HepG2 (cell line): ENCODE data around the gene SEPTIN10. TPM values are rescaled to one million over a fixed set of nuclear protein-coding genes. Genes with fewer than 3 reads are reported as not detected.

Experiments used
- ARNT2 ChIP-seq: sonication (generic); formaldehyde crosslinking; IDR thresholded peaks from 2 replicates; pipeline ENCODE4 v1.8.0; 2022; ENCODE audit warnings: mild to moderate bottlenecking, low read depth, missing genetic modification reagents, moderate library complexity
- ATRX ChIP-seq: sonication (generic); formaldehyde crosslinking; IDR thresholded peaks from 2 replicates; pipeline ENCODE4 v1.4.0; 2020; ENCODE audit warnings: missing genetic modification reagents, borderline replicate concordance
- BCL3 ChIP-seq: sonication (generic); formaldehyde crosslinking; IDR thresholded peaks from 2 replicates; pipeline ENCODE4 v1.5.1; 2020; ENCODE audit warnings: mild to moderate bottlenecking, missing genetic modification reagents, moderate library complexity
- HBP1 ChIP-seq: IDR thresholded peaks from 2 replicates; pipeline ENCODE4 v1.6.1; 2016; ENCODE audit warnings: low read depth, control low read depth
- KDM3A ChIP-seq: IDR thresholded peaks from 2 replicates; pipeline ENCODE4 v1.6.1; 2018; ENCODE audit warnings: low read depth, missing compliant biosample characterization
- MAFK ChIP-seq, 2 experiments: IDR thresholded peaks in 1 of 2; conservative IDR thresholded peaks in 1 of 2; 2 replicates each; pipeline ENCODE4 v1.6.1; 2011; ENCODE audit warnings: improper control_type of control experiment in 2 of 2, low read length in 2 of 2
- MZF1 ChIP-seq: sonication (generic); formaldehyde crosslinking; IDR thresholded peaks from 2 replicates; pipeline ENCODE4 v1.8.1; 2023; ENCODE audit warnings: mild to moderate bottlenecking, missing genetic modification reagents, borderline replicate concordance
- POGZ ChIP-seq: sonication (generic); formaldehyde crosslinking; IDR thresholded peaks from 2 replicates; pipeline ENCODE4 v1.4.0; 2020; ENCODE audit warnings: mild to moderate bottlenecking, missing genetic modification reagents
- STAT6 ChIP-seq: sonication (generic); formaldehyde crosslinking; IDR thresholded peaks from 2 replicates; pipeline ENCODE4 v1.4.0; 2020; ENCODE audit warnings: missing genetic modification reagents, mild to moderate bottlenecking, borderline replicate concordance
- TEAD3 ChIP-seq: optimal IDR thresholded peaks from 2 replicates; pipeline ENCODE3; 2016; ENCODE audit warnings: borderline replicate concordance
- TFAP4 ChIP-seq: sonication (generic); IDR thresholded peaks from 2 replicates; pipeline ENCODE4 v1.6.1; 2016; ENCODE audit warnings: low read depth, borderline replicate concordance
- THAP8 ChIP-seq: sonication (generic); formaldehyde crosslinking; IDR thresholded peaks from 2 replicates; pipeline ENCODE4 v1.5.1; 2020; ENCODE audit warnings: missing genetic modification reagents, mild to moderate bottlenecking, borderline replicate concordance
- ZBTB20 ChIP-seq: sonication (generic); formaldehyde crosslinking; IDR thresholded peaks from 2 replicates; pipeline ENCODE4 v1.8.1; 2023; ENCODE audit warnings: missing genetic modification reagents, low read depth, mild to moderate bottlenecking, borderline replicate concordance
- ZBTB43 ChIP-seq: sonication (generic); formaldehyde crosslinking; conservative IDR thresholded peaks from 2 replicates; pipeline ENCODE4 v1.4.0; 2020; ENCODE audit warnings: missing genetic modification reagents
- ZNF256 ChIP-seq: sonication (generic); formaldehyde crosslinking; conservative IDR thresholded peaks from 2 replicates; pipeline ENCODE4 v1.4.0; 2020; ENCODE audit warnings: missing genetic modification reagents
- ZNF33A ChIP-seq: sonication (generic); formaldehyde crosslinking; IDR thresholded peaks from 2 replicates; pipeline ENCODE4 v1.5.1; 2020; ENCODE audit warnings: missing genetic modification reagents, mild to moderate bottlenecking, moderate library complexity, borderline replicate concordance
- ZNF598 ChIP-seq: sonication (generic); formaldehyde crosslinking; IDR thresholded peaks from 2 replicates; pipeline ENCODE4 v1.5.1; 2020; ENCODE audit warnings: mild to moderate bottlenecking, missing genetic modification reagents, borderline replicate concordance
- ZNF839 ChIP-seq: sonication (generic); formaldehyde crosslinking; IDR thresholded peaks from 2 replicates; pipeline ENCODE4 v1.4.0; 2020; ENCODE audit warnings: missing genetic modification reagents, mild to moderate bottlenecking, borderline replicate concordance
- ZNF841 ChIP-seq: sonication (generic); formaldehyde crosslinking; IDR thresholded peaks from 2 replicates; pipeline ENCODE4 v1.8.1; 2023; ENCODE audit warnings: missing genetic modification reagents, borderline replicate concordance
- polyA plus RNA-seq, 8 experiments: library from polyadenylated mRNA; depleted of rRNA in 3 of 8; stranded (reverse) in 7 of 8; unstranded in 1 of 8; fragments of >200 nt; fragmentation: Illumina TruSeq in 4 of 8; extraction: Trizol in 4 of 8; gene quantifications; 2 replicates each; pipeline versions ENCODE4 v1.2.1 to v1.2.3, GENCODE V29; 2011 to 2016; ENCODE audit warnings: low read depth in 4 of 8, missing spikeins in 1 of 8, mixed read lengths in 1 of 8; ENCODE audit not compliant: insufficient read depth in 1 of 8
- total RNA-seq, 5 experiments: library from RNA; depleted of rRNA; stranded (reverse); fragments of >200 nt; fragmentation: Illumina TruSeq; extraction: Trizol; gene quantifications; 2 replicates each; pipeline ENCODE4 v1.2.3, GENCODE V29; 2016; ENCODE audit warnings: low read depth in 1 of 5

Gene SEPTIN10
- total and polyA plus RNA-seq, 2 of the 13 experiments (the other 11 are each of a cell fraction or from before 2014, with no cell fraction given), result 45.8 to 67.5 TPM

- TF ChIP-seq THAP8 (CRISPR knock-in tag) (no peak), ZNF839 (CRISPR knock-in tag) (0 out of 2 replicates have a peak, but pooled peaks have one; percentile 21), ZNF598 (CRISPR knock-in tag) (peak; percentile 64), MAFK (conservative IDR thresholded peaks at IDR 0.05 in 1 of 2, IDR thresholded peaks at IDR 0.05 in 1 of 2; ENCODE audit: low read length in 2 of 2) (no peak), ZNF256 (CRISPR knock-in tag) (0 out of 2 replicates have a peak, but pooled peaks have one; percentile 58), MZF1 (CRISPR knock-in tag) (no peak), TFAP4 (no peak), KDM3A (CRISPR knock-in tag) (no peak), BCL3 (CRISPR knock-in tag) (no peak), STAT6 (CRISPR knock-in tag) (no peak), ZNF841 (no peak), ZBTB20 (CRISPR knock-in tag) (no peak; the same call in 1 of the 2 replicates), TEAD3 (CRISPR knock-in tag) (peak; percentile 64), ZBTB43 (no peak), ZNF33A (no peak), HBP1 (CRISPR knock-in tag) (0 out of 2 replicates have a peak, but pooled peaks have one; percentile 27), ARNT2 (peak; percentile 59), ATRX (CRISPR knock-in tag) (no peak), POGZ (CRISPR knock-in tag) (no peak)
Measured at GRCh38 chr2:109645412-109646184, 31.8 kb upstream of the SEPTIN10 start (continued).
